Nephron progenitor cell (in vitro differentiated cells): Measurements from ENCODE around the gene NTM.
A peak's percentile ranks its signal among the peaks of the same experiment; 100 is the strongest.

ENCODE experiments used
- DNase-seq: peaks from one replicate; pipeline ENCODE4 v3.0.0; 2021
- H3K27ac Mint-ChIP-seq: 2 replicates; pipeline ENCODE4 v1.8.0; 2021; ENCODE audit warnings: mild to moderate bottlenecking, moderate library complexity, mixed read lengths
- H3K27me3 Mint-ChIP-seq: 2 replicates; pipeline ENCODE4 v1.8.0; 2021; ENCODE audit warnings: mild to moderate bottlenecking, low read depth, mixed read lengths; ENCODE audit not compliant: poor library complexity
- H3K36me3 Mint-ChIP-seq: 2 replicates; pipeline ENCODE4 v1.8.0; 2021; ENCODE audit warnings: low read depth, mixed read lengths
- H3K4me1 Mint-ChIP-seq: 2 replicates; pipeline ENCODE4 v1.8.0; 2021; ENCODE audit warnings: mixed read lengths
- H3K4me3 Mint-ChIP-seq: 2 replicates; pipeline ENCODE4 v1.8.0; 2021; ENCODE audit warnings: mild to moderate bottlenecking, moderate library complexity, mixed read lengths
- H3K9me3 Mint-ChIP-seq: 2 replicates; pipeline ENCODE4 v1.8.0; 2021; ENCODE audit warnings: mild to moderate bottlenecking, moderate library complexity, mixed read lengths
- TF ChIP-seq, protein P1 (sequence below): fragments of 200-600 bp; sonication (generic); IDR thresholded peaks from 2 replicates; pipeline ENCODE4 v1.5.0; 2021; ENCODE audit warnings: antibody characterized with exemption

Gene NTM

DNA sequence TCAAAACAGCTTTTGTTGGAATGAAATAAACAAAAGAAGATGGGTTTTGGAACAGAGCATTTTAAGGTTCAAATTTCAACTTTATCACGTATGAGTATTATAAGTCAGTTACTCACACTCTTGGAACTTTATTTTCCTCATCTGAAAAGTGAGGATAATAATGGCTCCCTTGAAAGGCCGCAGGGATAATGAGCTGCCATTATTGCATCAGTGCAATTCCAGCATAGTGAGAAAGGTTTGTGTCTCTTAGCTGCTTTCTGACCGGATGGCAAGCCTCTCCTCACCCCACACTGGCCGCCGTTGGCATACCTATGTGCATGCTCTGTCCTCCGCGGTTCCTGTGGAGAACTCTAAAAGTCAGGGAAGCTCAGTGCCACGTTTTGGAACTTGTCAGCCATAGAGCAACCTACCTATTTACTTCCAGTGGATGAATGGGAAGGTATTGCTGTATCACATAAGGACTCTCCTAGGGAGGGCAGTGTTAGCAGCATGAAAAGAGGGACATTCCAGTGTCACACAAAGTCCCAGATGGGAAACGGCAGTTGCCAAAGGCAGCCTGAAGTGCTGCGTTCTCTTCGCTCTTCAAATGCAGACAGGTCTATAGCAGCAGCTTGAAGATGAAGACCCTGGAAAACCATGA lies 368.9 kb downstream of the NTM start:
- peaks cover 44% of the 10 kb centered on the region for H3K4me1 Mint-ChIP-seq
- no peak overlapping the region for H3K27ac Mint-ChIP-seq

DNA sequence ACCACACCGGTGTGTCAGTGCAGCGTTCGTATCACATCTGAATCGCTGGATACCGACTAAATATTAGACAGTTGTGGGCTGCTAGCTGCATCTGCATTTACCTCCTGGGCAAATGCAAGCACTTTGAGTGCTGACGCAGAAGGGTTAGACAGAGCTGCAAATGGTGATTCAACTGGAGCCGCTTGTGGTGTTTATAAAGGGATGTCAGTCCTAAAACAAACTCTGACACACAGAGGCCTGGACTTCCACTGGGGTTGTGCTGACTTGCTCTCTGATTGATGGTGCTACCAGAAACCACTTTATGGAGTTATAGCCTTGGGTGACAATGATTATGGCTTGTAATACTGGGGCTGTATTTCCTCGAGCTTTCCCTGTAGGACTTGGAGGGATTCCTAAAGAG lies 374.4 kb downstream of the NTM start:
- DNase-seq: no peak
- no peak overlapping the region for H3K27ac Mint-ChIP-seq
- H3K36me3 Mint-ChIP-seq: no peaks in the 10 kb centered on the region
- H3K9me3 Mint-ChIP-seq: no peaks in the 10 kb centered on the region
- TF ChIP-seq, protein P1, sequence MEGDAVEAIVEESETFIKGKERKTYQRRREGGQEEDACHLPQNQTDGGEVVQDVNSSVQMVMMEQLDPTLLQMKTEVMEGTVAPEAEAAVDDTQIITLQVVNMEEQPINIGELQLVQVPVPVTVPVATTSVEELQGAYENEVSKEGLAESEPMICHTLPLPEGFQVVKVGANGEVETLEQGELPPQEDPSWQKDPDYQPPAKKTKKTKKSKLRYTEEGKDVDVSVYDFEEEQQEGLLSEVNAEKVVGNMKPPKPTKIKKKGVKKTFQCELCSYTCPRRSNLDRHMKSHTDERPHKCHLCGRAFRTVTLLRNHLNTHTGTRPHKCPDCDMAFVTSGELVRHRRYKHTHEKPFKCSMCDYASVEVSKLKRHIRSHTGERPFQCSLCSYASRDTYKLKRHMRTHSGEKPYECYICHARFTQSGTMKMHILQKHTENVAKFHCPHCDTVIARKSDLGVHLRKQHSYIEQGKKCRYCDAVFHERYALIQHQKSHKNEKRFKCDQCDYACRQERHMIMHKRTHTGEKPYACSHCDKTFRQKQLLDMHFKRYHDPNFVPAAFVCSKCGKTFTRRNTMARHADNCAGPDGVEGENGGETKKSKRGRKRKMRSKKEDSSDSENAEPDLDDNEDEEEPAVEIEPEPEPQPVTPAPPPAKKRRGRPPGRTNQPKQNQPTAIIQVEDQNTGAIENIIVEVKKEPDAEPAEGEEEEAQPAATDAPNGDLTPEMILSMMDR: no peak
- peaks cover 18% of the 10 kb centered on the region for H3K27me3 Mint-ChIP-seq
- H3K4me1 Mint-ChIP-seq: peaks cover 42% of the 10 kb centered on the region
- H3K4me3 Mint-ChIP-seq: no peak overlapping the region

More for the DNA sequence above, 368.9 kb downstream of the NTM start:
- Mint-ChIP-seq H3K36me3 (no peaks in the 10 kb centered on the region), H3K27me3 (peaks cover 39% of the 10 kb centered on the region), H3K9me3 (no peaks in the 10 kb centered on the region), H3K4me3 (no peak overlapping the region)
- TF ChIP-seq, protein P1: no peak
- no peak for DNase-seq

DNA sequence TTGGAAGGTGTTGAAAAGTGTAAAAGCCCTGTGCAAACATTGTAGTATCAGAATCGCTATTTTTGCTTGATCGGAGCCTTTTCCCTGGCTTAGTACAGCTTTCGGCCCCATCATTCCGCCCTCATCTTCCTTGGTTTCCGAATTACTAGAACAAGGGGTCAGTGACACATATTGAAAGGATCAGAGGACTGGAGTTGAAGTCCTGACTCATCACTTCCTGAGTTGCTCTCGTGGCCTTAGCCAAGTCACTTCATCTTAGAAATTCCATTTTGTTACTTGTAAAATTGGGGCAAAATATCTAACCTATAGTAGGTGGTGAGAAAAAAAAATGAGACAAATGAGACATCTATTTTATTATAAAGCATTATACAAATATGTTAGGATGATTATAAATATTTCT lies 375.0 kb downstream of the NTM start:
- no peak overlapping the region for H3K27ac Mint-ChIP-seq
- no peaks in the 10 kb centered on the region for H3K36me3 Mint-ChIP-seq
- H3K27me3 Mint-ChIP-seq: peaks cover 18% of the 10 kb centered on the region
- DNase-seq: no peak
- no peaks in the 10 kb centered on the region for H3K9me3 Mint-ChIP-seq
- H3K4me1 Mint-ChIP-seq: peaks cover 38% of the 10 kb centered on the region
- H3K4me3 Mint-ChIP-seq: no peak overlapping the region
- TF ChIP-seq, protein P1: no peak

DNA sequence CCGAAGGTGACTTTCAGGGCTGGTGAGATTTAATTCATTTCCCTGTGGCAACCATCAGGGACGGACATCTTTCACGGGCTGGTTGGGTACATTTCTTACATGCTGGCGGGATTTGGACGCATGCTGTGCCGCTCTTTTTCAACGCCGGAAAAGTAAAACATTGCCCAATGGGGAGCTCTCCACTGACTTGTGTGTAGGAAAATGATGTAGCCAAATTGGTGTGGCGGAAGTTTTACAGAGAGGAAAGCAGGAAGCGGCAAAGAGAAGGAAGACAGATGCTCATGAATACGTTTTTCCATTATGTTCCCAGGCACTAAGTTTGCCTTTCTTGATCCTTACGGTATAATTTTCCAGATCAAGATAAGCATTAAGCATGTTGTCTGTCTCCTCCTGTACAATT lies 375.8 kb downstream of the NTM start:
- Mint-ChIP-seq H3K27ac (no peak overlapping the region), H3K27me3 (peaks cover 12% of the 10 kb centered on the region), H3K36me3 (no peaks in the 10 kb centered on the region), H3K9me3 (no peaks in the 10 kb centered on the region), H3K4me3 (no peak overlapping the region), H3K4me1 (peaks cover 34% of the 10 kb centered on the region)
- no peak for DNase-seq
- TF ChIP-seq, protein P1: no peak

DNA sequence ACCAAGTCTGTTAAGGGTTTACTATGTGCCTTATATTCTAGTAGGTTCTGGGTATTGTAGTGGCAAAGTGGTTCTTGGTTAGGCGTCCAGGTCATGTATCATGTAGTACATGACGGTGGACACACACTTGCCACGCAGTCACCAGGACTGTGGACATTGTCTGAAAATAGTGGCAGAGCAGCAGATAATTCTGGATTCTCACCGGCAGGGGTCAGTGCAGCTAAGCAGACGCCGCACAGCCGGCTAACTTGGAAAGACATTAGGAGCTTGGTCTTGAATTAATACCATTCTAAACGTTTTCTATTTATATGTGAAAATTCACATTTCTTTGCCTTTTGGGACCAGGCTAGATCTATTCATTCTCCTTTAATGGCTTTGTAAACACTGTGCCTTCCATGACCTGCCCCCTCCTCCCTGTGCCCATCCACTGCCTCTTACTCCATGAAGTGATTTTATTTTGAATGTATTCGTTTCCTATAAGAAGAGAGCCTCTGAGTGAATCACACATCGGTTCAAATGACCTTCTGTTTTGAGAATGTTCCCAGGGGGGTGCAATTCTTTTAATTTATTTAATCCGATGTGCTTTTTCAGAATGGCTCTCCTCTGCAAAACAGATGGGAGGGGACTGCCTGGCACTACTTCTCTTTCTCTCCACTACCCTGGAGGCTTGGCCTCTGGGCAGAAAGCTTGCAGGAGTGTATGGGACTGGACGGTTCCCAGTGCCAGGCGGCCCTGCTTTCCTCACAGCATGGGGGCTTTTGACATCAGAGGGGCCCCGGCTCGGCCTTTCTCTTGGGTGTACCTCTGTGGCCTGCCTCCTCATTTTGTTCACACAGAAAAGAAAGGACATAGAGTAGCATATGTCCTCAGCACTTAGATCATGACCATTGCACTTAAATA lies 378.0 kb downstream of the NTM start:
- no peak overlapping the region for H3K4me3 Mint-ChIP-seq
- peaks cover 34% of the 10 kb centered on the region for H3K4me1 Mint-ChIP-seq
- peaks cover 11% of the 10 kb centered on the region for H3K27me3 Mint-ChIP-seq
- peaks cover 11% of the 10 kb centered on the region for H3K9me3 Mint-ChIP-seq
- no peaks in the 10 kb centered on the region for H3K36me3 Mint-ChIP-seq
- no peak overlapping the region for H3K27ac Mint-ChIP-seq
- peak; percentile 76 for DNase-seq
- TF ChIP-seq, protein P1: peak; percentile 85
